GM23338 (cell line): ENCODE results near the gene LGALS7. TPM values are rescaled to one million over a fixed set of nuclear protein-coding genes. Genes with fewer than 3 reads are reported as not detected.

Experiments
- ATAC-seq: fragments of 200-7000 bp; cut with Tn5 transposase; 3 replicates; pipeline ENCODE4 v1.9.1; 2020
- DNase-seq: peaks from one replicate; pipeline ENCODE4 v3.0.0-alpha.2; 2015; ENCODE audit warnings: low spot score
- H2AFZ ChIP-seq: fragments of 200-600 bp; sonication (generic); 2 replicates; pipeline ENCODE4 v1.8.0; 2016; ENCODE audit warnings: antibody characterized with exemption, mild to moderate bottlenecking, moderate library complexity
- H3F3A ChIP-seq: fragments of 200-600 bp; sonication (generic); replicated peaks from 2 replicates; pipeline ENCODE4 v1.8.0; 2017; ENCODE audit warnings: antibody characterized with exemption, mixed run types, low read depth
- H3K27ac ChIP-seq: fragments of 200-600 bp; sonication (generic); 2 replicates; pipeline ENCODE4 v1.6.1; 2016; ENCODE audit warnings: low read depth
- H3K27me3 ChIP-seq: fragments of 200-600 bp; sonication (generic); 2 replicates; pipeline ENCODE4 v1.8.0; 2016; ENCODE audit warnings: mild to moderate bottlenecking, mixed run types, moderate library complexity; ENCODE audit not compliant: insufficient read depth
- H3K36me3 ChIP-seq: fragments of 200-600 bp; sonication (generic); 2 replicates; pipeline ENCODE4 v1.8.0; 2016; ENCODE audit warnings: mild to moderate bottlenecking; ENCODE audit not compliant: insufficient read depth
- H3K4me1 ChIP-seq: fragments of 200-600 bp; sonication (generic); 2 replicates; pipeline ENCODE4 v1.8.0; 2016; ENCODE audit warnings: mild to moderate bottlenecking, moderate library complexity; ENCODE audit not compliant: insufficient read depth
- H3K4me2 ChIP-seq: fragments of 200-600 bp; sonication (generic); 2 replicates; pipeline ENCODE4 v1.7.1; 2017; ENCODE audit warnings: mixed run types
- H3K4me3 ChIP-seq: fragments of 200-600 bp; sonication (generic); 2 replicates; pipeline ENCODE4 v1.6.1; 2016; ENCODE audit warnings: mixed run types
- H3K79me2 ChIP-seq: fragments of 200-600 bp; sonication (generic); replicated peaks from 2 replicates; pipeline ENCODE4 v1.8.0; 2017; ENCODE audit warnings: mild to moderate bottlenecking; ENCODE audit not compliant: insufficient read depth
- H3K9me2 ChIP-seq: fragments of 200-600 bp; sonication (generic); 2 replicates; pipeline ENCODE4 v1.8.0; 2017; ENCODE audit not compliant: insufficient read depth
- H4K20me1 ChIP-seq: fragments of 200-600 bp; sonication (generic); replicated peaks from 2 replicates; pipeline ENCODE4 v1.8.0; 2017; ENCODE audit warnings: mild to moderate bottlenecking; ENCODE audit not compliant: insufficient read depth
- H3K27ac Mint-ChIP-seq: 2 replicates; pipeline ENCODE4 v1.8.0; 2020; ENCODE audit warnings: inconsistent platforms, mild to moderate bottlenecking, moderate library complexity, mixed read lengths
- H3K27me3 Mint-ChIP-seq: 3 replicates; pipeline ENCODE4 v1.8.0; 2022; ENCODE audit warnings: low read depth, mild to moderate bottlenecking, moderate library complexity, mixed read lengths, inconsistent platforms; ENCODE audit not compliant: insufficient read depth, poor library complexity
- H3K36me3 Mint-ChIP-seq: 3 replicates; pipeline ENCODE4 v1.8.0; 2021; ENCODE audit warnings: low read depth, mild to moderate bottlenecking, inconsistent platforms, moderate library complexity, mixed read lengths
- H3K4me1 Mint-ChIP-seq: 3 replicates; pipeline ENCODE4 v1.8.0; 2020; ENCODE audit warnings: mild to moderate bottlenecking, inconsistent platforms, mixed read lengths
- H3K4me3 Mint-ChIP-seq: 3 replicates; pipeline ENCODE4 v1.8.0; 2021; ENCODE audit warnings: moderate library complexity, mild to moderate bottlenecking, inconsistent platforms, mixed read lengths
- H3K9me3 Mint-ChIP-seq: 3 replicates; pipeline ENCODE4 v1.8.0; 2020; ENCODE audit warnings: moderate library complexity, mild to moderate bottlenecking, inconsistent platforms, mixed read lengths
- ETS1 ChIP-seq: IDR thresholded peaks from 2 replicates; pipeline ENCODE4 v1.6.1; 2016; ENCODE audit warnings: antibody characterized with exemption
- EZH2phosphoT487 ChIP-seq: fragments of 200-600 bp; sonication (generic); IDR thresholded peaks from one replicate; pipeline ENCODE4 v1.8.1; 2018; ENCODE audit warnings: antibody characterized with exemption; ENCODE audit not compliant: unreplicated experiment
- JUNB ChIP-seq: IDR thresholded peaks from one replicate; pipeline ENCODE4 v1.6.1; 2016; ENCODE audit warnings: antibody characterized with exemption; ENCODE audit not compliant: unreplicated experiment
- NANOG ChIP-seq: IDR thresholded peaks from 2 replicates; pipeline ENCODE4 v1.6.1; 2016; ENCODE audit warnings: antibody characterized with exemption, borderline replicate concordance
- POLR2AphosphoS5 ChIP-seq: IDR thresholded peaks from 2 replicates; pipeline ENCODE4 v1.6.1; 2016; ENCODE audit warnings: antibody characterized with exemption, low read depth
- polyA plus RNA-seq: library from polyadenylated mRNA; unstranded; fragments of >200 nt; fragmentation: Nextera tagmentation; extraction: Ambion mirVana; gene quantifications from 2 replicates; pipeline ENCODE4 v1.2.1, GENCODE V29; 2016
- total RNA-seq: library from RNA; depleted of rRNA; stranded (reverse); fragments of >200 nt; shearing (Covaris generic); gene quantifications from 2 replicates; pipeline ENCODE4 v1.2.3, GENCODE V29; 2014
- TF ChIP-seq, protein P1 (sequence below), 2 experiments: fragments of 200-600 bp in 1 of 2; sonication (generic) in 1 of 2; conservative IDR thresholded peaks; 2 replicates each; pipeline versions ENCODE4 v1.5.1 to v1.6.1; 2016 to 2017; ENCODE audit warnings: antibody characterized with exemption in 2 of 2, low read depth in 2 of 2, mild to moderate bottlenecking in 2 of 2, moderate library complexity in 1 of 2
- TF ChIP-seq, protein P2 (sequence below): fragments of 250-450 bp; sonication (Bioruptor Pico); IDR thresholded peaks from 2 replicates; pipeline ENCODE4 v1.5.0; 2020; ENCODE audit warnings: mild to moderate bottlenecking, moderate library complexity

Gene LGALS7
- total and polyA plus RNA-seq, 2 experiments from 2014 or later, result 1.6 TPM; not detected in 1

DNA sequence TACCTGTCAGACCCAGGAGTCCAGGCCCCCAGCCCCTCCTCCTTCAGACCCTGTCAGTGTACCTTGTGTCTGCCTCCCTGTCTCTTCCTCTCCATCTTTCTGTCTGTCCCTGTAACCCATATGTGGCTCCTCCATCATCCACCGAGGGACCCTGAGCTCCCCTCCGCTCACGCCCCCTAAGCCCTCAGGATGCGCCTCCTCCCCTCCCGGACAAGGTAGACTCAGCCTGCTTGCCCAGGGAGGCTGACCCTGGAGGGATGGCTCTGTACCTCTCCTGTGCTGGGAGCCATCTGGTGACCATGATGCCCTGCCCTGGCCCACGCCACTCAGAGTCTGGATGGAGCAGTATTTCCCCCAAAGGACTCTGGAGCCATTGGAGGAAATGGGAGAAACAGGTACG is 28.0 kb downstream of the LGALS7 start (continued):
- TF ChIP-seq NANOG (no peak), ETS1 (no peak), POLR2AphosphoS5 (no peak)
- TF ChIP-seq, protein P1, sequence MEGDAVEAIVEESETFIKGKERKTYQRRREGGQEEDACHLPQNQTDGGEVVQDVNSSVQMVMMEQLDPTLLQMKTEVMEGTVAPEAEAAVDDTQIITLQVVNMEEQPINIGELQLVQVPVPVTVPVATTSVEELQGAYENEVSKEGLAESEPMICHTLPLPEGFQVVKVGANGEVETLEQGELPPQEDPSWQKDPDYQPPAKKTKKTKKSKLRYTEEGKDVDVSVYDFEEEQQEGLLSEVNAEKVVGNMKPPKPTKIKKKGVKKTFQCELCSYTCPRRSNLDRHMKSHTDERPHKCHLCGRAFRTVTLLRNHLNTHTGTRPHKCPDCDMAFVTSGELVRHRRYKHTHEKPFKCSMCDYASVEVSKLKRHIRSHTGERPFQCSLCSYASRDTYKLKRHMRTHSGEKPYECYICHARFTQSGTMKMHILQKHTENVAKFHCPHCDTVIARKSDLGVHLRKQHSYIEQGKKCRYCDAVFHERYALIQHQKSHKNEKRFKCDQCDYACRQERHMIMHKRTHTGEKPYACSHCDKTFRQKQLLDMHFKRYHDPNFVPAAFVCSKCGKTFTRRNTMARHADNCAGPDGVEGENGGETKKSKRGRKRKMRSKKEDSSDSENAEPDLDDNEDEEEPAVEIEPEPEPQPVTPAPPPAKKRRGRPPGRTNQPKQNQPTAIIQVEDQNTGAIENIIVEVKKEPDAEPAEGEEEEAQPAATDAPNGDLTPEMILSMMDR (conservative IDR thresholded peaks at IDR 0.05; ENCODE audit: low read depth in 2 of 2), result no peak

- no peak overlapping the region for H3K27ac ChIP-seq
- H3K4me1 ChIP-seq, result no peaks in the 10 kb centered on the region
- H3K4me3 ChIP-seq, result no peak overlapping the region
- H3K79me2 ChIP-seq, result no peaks in the 10 kb centered on the region
- H4K20me1 ChIP-seq, result no peaks in the 10 kb centered on the region
- ATAC-seq, result no peak
- Mint-ChIP-seq H3K27ac (no peak overlapping the region), H3K4me3 (no peak overlapping the region), H3K9me3 (no peaks in the 10 kb centered on the region; the same call in 2 of the 3 replicates), H3K27me3 (peaks cover 23% of the 10 kb centered on the region), H3K4me1 (no peaks in the 10 kb centered on the region), H3K36me3 (no peaks in the 10 kb centered on the region)
- H2AFZ ChIP-seq, result no peak overlapping the region
- H3F3A ChIP-seq, result no peaks in the 10 kb centered on the region
- no peak for DNase-seq
- H3K4me2 ChIP-seq, result no peak overlapping the region
- TF ChIP-seq, protein P1 (conservative IDR thresholded peaks at IDR 0.05; ENCODE audit: low read depth in 2 of 2), result no peak
- no peak for TF ChIP-seq ETS1
- peaks cover 8% of the 10 kb centered on the region; the same call in 1 of the 2 replicates for H3K27me3 ChIP-seq
- H3K36me3 ChIP-seq, result no peaks in the 10 kb centered on the region
- H3K9me2 ChIP-seq, result no peaks in the 10 kb centered on the region
These were observed 28.4 kb downstream of the LGALS7 start for GRCh38 chr19:38744874-38745273.

GRCh38 chr19:38744298-38744681 is 29.0 kb downstream of the LGALS7 start, which contains the start of gene CAPN12:
CAPN12 (minus strand) TSS chr19:38744474; CDS start chr19:38744165, 309 bp downstream.
- Histone ChIP-seq H3K27me3 (peaks cover 4% of the 10 kb centered on the region; the same call in 1 of the 2 replicates), H4K20me1 (no peaks in the 10 kb centered on the region), H3K27ac (no peak within 1 kb of the TSS), H3K4me1 (no peaks in the 10 kb centered on the region), H3K36me3 (no peaks in the 10 kb centered on the region), H3K79me2 (no peaks in the 10 kb centered on the region), H3F3A (no peaks in the 10 kb centered on the region), H2AFZ (no peak within 1 kb of the TSS), H3K9me2 (no peaks in the 10 kb centered on the region), H3K4me2 (no peak within 1 kb of the TSS), H3K4me3 (no peak within 1 kb of the TSS)
- Mint-ChIP-seq H3K36me3 (no peaks in the 10 kb centered on the region), H3K27me3 (peaks cover 23% of the 10 kb centered on the region), H3K4me1 (no peaks in the 10 kb centered on the region), H3K4me3 (no peak within 1 kb of the TSS), H3K27ac (no peak within 1 kb of the TSS), H3K9me3 (no peaks in the 10 kb centered on the region; the same call in 2 of the 3 replicates)
- ATAC-seq, result no peak
- no peak for DNase-seq
- TF ChIP-seq EZH2phosphoT487 (no peak), JUNB (no peak)
- TF ChIP-seq, protein P2, sequence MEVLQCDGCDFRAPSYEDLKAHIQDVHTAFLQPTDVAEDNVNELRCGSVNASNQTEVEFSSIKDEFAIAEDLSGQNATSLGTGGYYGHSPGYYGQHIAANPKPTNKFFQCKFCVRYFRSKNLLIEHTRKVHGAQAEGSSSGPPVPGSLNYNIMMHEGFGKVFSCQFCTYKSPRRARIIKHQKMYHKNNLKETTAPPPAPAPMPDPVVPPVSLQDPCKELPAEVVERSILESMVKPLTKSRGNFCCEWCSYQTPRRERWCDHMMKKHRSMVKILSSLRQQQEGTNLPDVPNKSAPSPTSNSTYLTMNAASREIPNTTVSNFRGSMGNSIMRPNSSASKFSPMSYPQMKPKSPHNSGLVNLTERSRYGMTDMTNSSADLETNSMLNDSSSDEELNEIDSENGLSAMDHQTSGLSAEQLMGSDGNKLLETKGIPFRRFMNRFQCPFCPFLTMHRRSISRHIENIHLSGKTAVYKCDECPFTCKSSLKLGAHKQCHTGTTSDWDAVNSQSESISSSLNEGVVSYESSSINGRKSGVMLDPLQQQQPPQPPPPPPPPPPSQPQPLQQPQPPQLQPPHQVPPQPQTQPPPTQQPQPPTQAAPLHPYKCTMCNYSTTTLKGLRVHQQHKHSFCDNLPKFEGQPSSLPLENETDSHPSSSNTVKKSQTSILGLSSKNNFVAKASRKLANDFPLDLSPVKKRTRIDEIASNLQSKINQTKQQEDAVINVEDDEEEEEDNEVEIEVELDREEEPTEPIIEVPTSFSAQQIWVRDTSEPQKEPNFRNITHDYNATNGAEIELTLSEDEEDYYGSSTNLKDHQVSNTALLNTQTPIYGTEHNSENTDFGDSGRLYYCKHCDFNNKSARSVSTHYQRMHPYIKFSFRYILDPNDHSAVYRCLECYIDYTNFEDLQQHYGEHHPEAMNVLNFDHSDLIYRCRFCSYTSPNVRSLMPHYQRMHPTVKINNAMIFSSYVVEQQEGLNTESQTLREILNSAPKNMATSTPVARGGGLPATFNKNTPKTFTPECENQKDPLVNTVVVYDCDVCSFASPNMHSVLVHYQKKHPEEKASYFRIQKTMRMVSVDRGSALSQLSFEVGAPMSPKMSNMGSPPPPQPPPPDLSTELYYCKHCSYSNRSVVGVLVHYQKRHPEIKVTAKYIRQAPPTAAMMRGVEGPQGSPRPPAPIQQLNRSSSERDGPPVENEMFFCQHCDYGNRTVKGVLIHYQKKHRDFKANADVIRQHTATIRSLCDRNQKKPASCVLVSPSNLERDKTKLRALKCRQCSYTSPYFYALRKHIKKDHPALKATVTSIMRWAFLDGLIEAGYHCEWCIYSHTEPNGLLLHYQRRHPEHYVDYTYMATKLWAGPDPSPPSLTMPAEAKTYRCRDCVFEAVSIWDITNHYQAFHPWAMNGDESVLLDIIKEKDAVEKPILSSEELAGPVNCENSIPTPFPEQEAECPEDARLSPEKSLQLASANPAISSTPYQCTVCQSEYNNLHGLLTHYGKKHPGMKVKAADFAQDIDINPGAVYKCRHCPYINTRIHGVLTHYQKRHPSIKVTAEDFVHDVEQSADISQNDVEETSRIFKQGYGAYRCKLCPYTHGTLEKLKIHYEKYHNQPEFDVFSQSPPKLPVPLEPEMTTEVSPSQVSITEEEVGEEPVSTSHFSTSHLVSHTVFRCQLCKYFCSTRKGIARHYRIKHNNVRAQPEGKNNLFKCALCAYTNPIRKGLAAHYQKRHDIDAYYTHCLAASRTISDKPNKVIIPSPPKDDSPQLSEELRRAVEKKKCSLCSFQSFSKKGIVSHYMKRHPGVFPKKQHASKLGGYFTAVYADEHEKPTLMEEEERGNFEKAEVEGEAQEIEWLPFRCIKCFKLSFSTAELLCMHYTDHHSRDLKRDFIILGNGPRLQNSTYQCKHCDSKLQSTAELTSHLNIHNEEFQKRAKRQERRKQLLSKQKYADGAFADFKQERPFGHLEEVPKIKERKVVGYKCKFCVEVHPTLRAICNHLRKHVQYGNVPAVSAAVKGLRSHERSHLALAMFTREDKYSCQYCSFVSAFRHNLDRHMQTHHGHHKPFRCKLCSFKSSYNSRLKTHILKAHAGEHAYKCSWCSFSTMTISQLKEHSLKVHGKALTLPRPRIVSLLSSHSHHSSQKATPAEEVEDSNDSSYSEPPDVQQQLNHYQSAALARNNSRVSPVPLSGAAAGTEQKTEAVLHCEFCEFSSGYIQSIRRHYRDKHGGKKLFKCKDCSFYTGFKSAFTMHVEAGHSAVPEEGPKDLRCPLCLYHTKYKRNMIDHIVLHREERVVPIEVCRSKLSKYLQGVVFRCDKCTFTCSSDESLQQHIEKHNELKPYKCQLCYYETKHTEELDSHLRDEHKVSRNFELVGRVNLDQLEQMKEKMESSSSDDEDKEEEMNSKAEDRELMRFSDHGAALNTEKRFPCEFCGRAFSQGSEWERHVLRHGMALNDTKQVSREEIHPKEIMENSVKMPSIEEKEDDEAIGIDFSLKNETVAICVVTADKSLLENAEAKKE, result no peak
